SK-N-SH treated with all-trans-retinoic acid at 6 μM for 48 hours (cell line): ENCODE measurements around the gene KXD1.

Source experiments
- ATAC-seq: fragments of 200-7000 bp; cut with Tn5 transposase; 3 replicates; pipeline ENCODE4 v1.9.1; 2020; ENCODE audit warnings: mild to moderate bottlenecking, moderate library complexity
- ARNTL ChIP-seq: fragments of 450-650 bp; formaldehyde crosslinking; IDR thresholded peaks from 2 replicates; pipeline ENCODE4 v1.5.0; 2020; ENCODE audit warnings: low read depth, mild to moderate bottlenecking, moderate library complexity, borderline replicate concordance
- BACH2 ChIP-seq: fragments of 250-450 bp; sonication (Bioruptor Pico); IDR thresholded peaks from 2 replicates; pipeline ENCODE4 v1.9.0; 2021; ENCODE audit warnings: mild to moderate bottlenecking, borderline replicate concordance
- CREB5 ChIP-seq: fragments of 250-450 bp; sonication (Bioruptor Pico); IDR thresholded peaks from 2 replicates; pipeline ENCODE4 v1.5.1; 2020; ENCODE audit warnings: low read depth, mild to moderate bottlenecking, moderate library complexity
- CSDC2 ChIP-seq: fragments of 250-450 bp; sonication (Bioruptor Pico); IDR thresholded peaks from 2 replicates; pipeline ENCODE4 v1.5.0; 2020; ENCODE audit warnings: mild to moderate bottlenecking, moderate library complexity
- CSRNP3 ChIP-seq: fragments of 250-450 bp; sonication (Bioruptor Pico); IDR thresholded peaks from 2 replicates; pipeline ENCODE4 v1.5.1; 2021; ENCODE audit warnings: mild to moderate bottlenecking, moderate library complexity
- ESRRG ChIP-seq: fragments of 250-450 bp; sonication (Bioruptor Pico); IDR thresholded peaks from 2 replicates; pipeline ENCODE4 v1.6.1; 2021; ENCODE audit warnings: mild to moderate bottlenecking
- ISL1 ChIP-seq: fragments of 250-450 bp; sonication (Bioruptor Pico); IDR thresholded peaks from 2 replicates; pipeline ENCODE4 v2.1.2; 2022; ENCODE audit warnings: mild to moderate bottlenecking, moderate library complexity
- OSR1 ChIP-seq: fragments of 250-450 bp; sonication (Bioruptor Pico); IDR thresholded peaks from 2 replicates; pipeline ENCODE4 v1.8.0; 2022; ENCODE audit warnings: moderate library complexity, mild to moderate bottlenecking, inconsistent platforms
- PATZ1 ChIP-seq: fragments of 250-450 bp; sonication (Bioruptor Pico); IDR thresholded peaks from 2 replicates; pipeline ENCODE4 v1.8.0; 2020; ENCODE audit warnings: mild to moderate bottlenecking, moderate library complexity, borderline replicate concordance
- POU6F1 ChIP-seq: fragments of 250-450 bp; sonication (Bioruptor Pico); IDR thresholded peaks from 2 replicates; pipeline ENCODE4 v1.8.0; 2021; ENCODE audit warnings: low read depth, mild to moderate bottlenecking, moderate library complexity, borderline replicate concordance
- PPARA ChIP-seq: fragments of 250-450 bp; sonication (Bioruptor Pico); IDR thresholded peaks from 2 replicates; pipeline ENCODE4 v1.5.0; 2020; ENCODE audit warnings: mild to moderate bottlenecking, borderline replicate concordance
- TCF4 ChIP-seq: fragments of 250-450 bp; sonication (Bioruptor Pico); IDR thresholded peaks from 2 replicates; pipeline ENCODE4 v1.8.0; 2021; ENCODE audit warnings: mild to moderate bottlenecking, moderate library complexity, borderline replicate concordance
- TOX ChIP-seq: fragments of 250-450 bp; sonication (Bioruptor Pico); IDR thresholded peaks from 2 replicates; pipeline ENCODE4 v1.8.0; 2021; ENCODE audit warnings: mild to moderate bottlenecking, moderate library complexity, borderline replicate concordance
- TSHZ2 ChIP-seq: fragments of 250-450 bp; sonication (Bioruptor Pico); IDR thresholded peaks from 2 replicates; pipeline ENCODE4 v1.5.0; 2020; ENCODE audit warnings: mild to moderate bottlenecking, moderate library complexity
- ZC3H10 ChIP-seq: fragments of 250-450 bp; sonication (Bioruptor Pico); IDR thresholded peaks from 2 replicates; pipeline ENCODE4 v1.5.1; 2021; ENCODE audit warnings: mild to moderate bottlenecking, moderate library complexity
- ZFP30 ChIP-seq: fragments of 450-650 bp; formaldehyde crosslinking; IDR thresholded peaks from 2 replicates; pipeline ENCODE4 v1.5.0; 2022; ENCODE audit warnings: mild to moderate bottlenecking, moderate library complexity
- ZNF565 ChIP-seq: fragments of 450-650 bp; formaldehyde crosslinking; conservative IDR thresholded peaks from 2 replicates; pipeline ENCODE4 v1.5.0; 2020; ENCODE audit warnings: low read depth, mild to moderate bottlenecking, moderate library complexity
- ZNF70 ChIP-seq: fragments of 450-650 bp; formaldehyde crosslinking; IDR thresholded peaks from 2 replicates; pipeline ENCODE4 v1.5.0; 2020; ENCODE audit warnings: mild to moderate bottlenecking, moderate library complexity
- ZNF8 ChIP-seq: fragments of 450-650 bp; formaldehyde crosslinking; IDR thresholded peaks from 2 replicates; pipeline ENCODE4 v1.5.0; 2020; ENCODE audit warnings: mild to moderate bottlenecking, moderate library complexity

Gene KXD1

GRCh38 chr19:18611327-18612050 is 53.8 kb downstream of the KXD1 start (continued):
- TF ChIP-seq CREB5 (no peak), BACH2 (no peak), ESRRG (no peak), ZNF70 (CRISPR knock-in tag) (no peak)
- TF ChIP-seq, all 23 proteins: peak for 0

- ATAC-seq, result peak; percentile 25
- TF ChIP-seq TCF4 (CRISPR knock-in tag) (no peak), ZNF565 (no peak), CSRNP3 (CRISPR knock-in tag) (no peak), TOX (CRISPR knock-in tag) (no peak), CSDC2 (CRISPR knock-in tag) (no peak), TSHZ2 (no peak), PPARA (no peak), ZFP30 (no peak), BACH2 (no peak), PATZ1 (no peak), POU6F1 (CRISPR knock-in tag) (no peak), ZC3H10 (CRISPR knock-in tag) (no peak), CREB5 (no peak), ARNTL (CRISPR knock-in tag) (no peak)
Measured at GRCh38 chr19:18612051-18612771, 54.5 kb downstream of the KXD1 start.

GRCh38 chr19:18612772-18613588 is 55.3 kb downstream of the KXD1 start, which contains the start of gene TMEM59L:
TSS of gene TMEM59L (plus strand) at chr19:18612870. CDS start at chr19:18612959, 89 bp downstream.
- no peak for TF ChIP-seq PATZ1
- no peak for TF ChIP-seq ISL1 (CRISPR knock-in tag)
- TF ChIP-seq ARNTL (CRISPR knock-in tag), result no peak
- no peak for TF ChIP-seq ZNF565
- TF ChIP-seq ZNF8 (CRISPR knock-in tag), result no peak
- no peak for TF ChIP-seq ZNF70 (CRISPR knock-in tag)
- no peak for TF ChIP-seq OSR1 (CRISPR knock-in tag)
- peak; percentile 62 for ATAC-seq
